Erythroblast (primary cell): Measurements from ENCODE around the gene DPYSL5.

ENCODE experiments used
- GATA1 ChIP-seq: IDR thresholded peaks from 2 replicates; pipeline ENCODE4 v1.6.1; 2011; ENCODE audit warnings: low read depth, mild to moderate bottlenecking, control low read depth, low read length, moderate library complexity
- POLR2A ChIP-seq: IDR thresholded peaks from 2 replicates; pipeline ENCODE4 v1.6.1; 2011; ENCODE audit warnings: mild to moderate bottlenecking, low read length

GRCh38 chr2:26809211-26809610 is 38.7 kb upstream of the DPYSL5 start:
- TF ChIP-seq POLR2A (no peak), GATA1 (no peak)
